MCF 10A (cell line): ENCODE measurements around the gene PHC3. TPM values are rescaled to one million over a fixed set of nuclear protein-coding genes. Genes with fewer than 3 reads are reported as not detected.

Source experiments
- BruUV-seq: library from RNA; stranded (reverse); fragments of 400-500 nt; replicated peaks from 2 replicates; lab custom pipeline; 2021; lab: Mats Ljungman, UMichigan
- CTCF ChIA-PET: fragments of 300-600 bp; sonication (Branson Sonifier 250); formaldehyde crosslinking; extraction: SDS; loops from one replicate; lab custom pipeline; 2021; ENCODE audit warnings: antibody characterized with exemption, inconsistent platforms; lab: Yijun Ruan, JAX
- POLR2A ChIA-PET: fragments of 300-600, 350-650 bp; sonication (Branson Sonifier 250); formaldehyde crosslinking; extraction: SDS; loops from one replicate; lab custom pipeline; 2020; ENCODE audit warnings: antibody characterized with exemption, inconsistent platforms; lab: Yijun Ruan, JAX
- DNase-seq: peaks from one replicate; pipeline ENCODE4 v3.0.0-alpha.2; 2018; ENCODE audit not compliant: unreplicated experiment
- H3K27ac Mint-ChIP-seq: one replicate; pipeline ENCODE4 v1.8.0; 2022; ENCODE audit warnings: mild to moderate bottlenecking, low read depth, mixed read lengths; ENCODE audit not compliant: unreplicated experiment
- H3K27me3 Mint-ChIP-seq: one replicate; pipeline ENCODE4 v1.8.0; 2022; ENCODE audit warnings: mixed read lengths; ENCODE audit not compliant: insufficient read depth, unreplicated experiment
- H3K36me3 Mint-ChIP-seq: one replicate; pipeline ENCODE4 v1.8.0; 2022; ENCODE audit warnings: mild to moderate bottlenecking, moderate library complexity, mixed read lengths; ENCODE audit not compliant: insufficient read depth, unreplicated experiment
- H3K4me1 Mint-ChIP-seq: one replicate; pipeline ENCODE4 v1.8.0; 2022; ENCODE audit warnings: mixed read lengths; ENCODE audit not compliant: insufficient read depth, unreplicated experiment
- H3K4me3 Mint-ChIP-seq: one replicate; pipeline ENCODE4 v1.8.0; 2022; ENCODE audit warnings: mild to moderate bottlenecking, moderate library complexity, mixed read lengths; ENCODE audit not compliant: unreplicated experiment
- H3K9me3 Mint-ChIP-seq: one replicate; pipeline ENCODE4 v1.8.0; 2022; ENCODE audit warnings: mixed read lengths; ENCODE audit not compliant: unreplicated experiment
- intact Hi-C: fragments of 100-400 bp; cut with micrococcal nuclease; formaldehyde crosslinking; loops from 2 replicates; pipeline ENCODE4 v1.14.1; 2022
- total RNA-seq: library from RNA; stranded (reverse); gene quantifications from 2 replicates; pipeline ENCODE4 v1.2.3, GENCODE V29; 2022
- TF ChIP-seq, protein P1 (sequence below): fragments of 200-600 bp; IDR thresholded peaks from one replicate; pipeline ENCODE4 v1.8.0; 2022; ENCODE audit warnings: antibody characterized with exemption, mild to moderate bottlenecking; ENCODE audit not compliant: unreplicated experiment

Gene PHC3
- total RNA-seq, 1 experiment from 2014 or later = 54.3 TPM

DNA sequence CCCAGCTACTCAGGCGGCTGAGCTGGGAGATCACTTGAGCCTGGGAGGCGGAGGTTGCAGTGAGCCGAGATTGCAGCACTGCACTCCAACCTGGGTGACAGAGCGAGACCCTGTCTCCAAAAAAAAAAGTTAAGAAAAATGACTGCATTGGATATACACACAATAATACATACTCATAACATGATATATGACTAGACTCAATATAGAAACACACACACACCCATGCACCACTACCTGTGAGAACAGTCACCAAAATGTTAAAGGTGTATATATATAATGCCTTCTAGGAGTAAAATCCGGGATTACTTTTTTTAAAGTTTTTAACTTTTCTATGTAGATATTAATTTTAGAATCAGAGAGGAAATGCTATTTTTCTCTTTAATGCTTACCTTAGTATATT is 25.9 kb downstream of the PHC3 start:
- intact Hi-C loops = no loop called here
- Mint-ChIP-seq H3K9me3 (no peaks in the 10 kb centered on the region), H3K27ac (no peak overlapping the region), H3K4me1 (peaks cover 19% of the 10 kb centered on the region), H3K4me3 (no peak overlapping the region), H3K36me3 (peaks cover 87% of the 10 kb centered on the region), H3K27me3 (no peaks in the 10 kb centered on the region)
- POLR2A ChIA-PET = interaction anchor here (0.7 kb wide), 1 partner anchor 1391 kb away, joined by 3 read pairs; no protein-coding TSS in a partner anchor
- BruUV-seq = no TSS peak
- CTCF ChIA-PET = no interaction called here
- DNase-seq = no peak
- TF ChIP-seq, protein P1, sequence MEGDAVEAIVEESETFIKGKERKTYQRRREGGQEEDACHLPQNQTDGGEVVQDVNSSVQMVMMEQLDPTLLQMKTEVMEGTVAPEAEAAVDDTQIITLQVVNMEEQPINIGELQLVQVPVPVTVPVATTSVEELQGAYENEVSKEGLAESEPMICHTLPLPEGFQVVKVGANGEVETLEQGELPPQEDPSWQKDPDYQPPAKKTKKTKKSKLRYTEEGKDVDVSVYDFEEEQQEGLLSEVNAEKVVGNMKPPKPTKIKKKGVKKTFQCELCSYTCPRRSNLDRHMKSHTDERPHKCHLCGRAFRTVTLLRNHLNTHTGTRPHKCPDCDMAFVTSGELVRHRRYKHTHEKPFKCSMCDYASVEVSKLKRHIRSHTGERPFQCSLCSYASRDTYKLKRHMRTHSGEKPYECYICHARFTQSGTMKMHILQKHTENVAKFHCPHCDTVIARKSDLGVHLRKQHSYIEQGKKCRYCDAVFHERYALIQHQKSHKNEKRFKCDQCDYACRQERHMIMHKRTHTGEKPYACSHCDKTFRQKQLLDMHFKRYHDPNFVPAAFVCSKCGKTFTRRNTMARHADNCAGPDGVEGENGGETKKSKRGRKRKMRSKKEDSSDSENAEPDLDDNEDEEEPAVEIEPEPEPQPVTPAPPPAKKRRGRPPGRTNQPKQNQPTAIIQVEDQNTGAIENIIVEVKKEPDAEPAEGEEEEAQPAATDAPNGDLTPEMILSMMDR = no peak

DNA sequence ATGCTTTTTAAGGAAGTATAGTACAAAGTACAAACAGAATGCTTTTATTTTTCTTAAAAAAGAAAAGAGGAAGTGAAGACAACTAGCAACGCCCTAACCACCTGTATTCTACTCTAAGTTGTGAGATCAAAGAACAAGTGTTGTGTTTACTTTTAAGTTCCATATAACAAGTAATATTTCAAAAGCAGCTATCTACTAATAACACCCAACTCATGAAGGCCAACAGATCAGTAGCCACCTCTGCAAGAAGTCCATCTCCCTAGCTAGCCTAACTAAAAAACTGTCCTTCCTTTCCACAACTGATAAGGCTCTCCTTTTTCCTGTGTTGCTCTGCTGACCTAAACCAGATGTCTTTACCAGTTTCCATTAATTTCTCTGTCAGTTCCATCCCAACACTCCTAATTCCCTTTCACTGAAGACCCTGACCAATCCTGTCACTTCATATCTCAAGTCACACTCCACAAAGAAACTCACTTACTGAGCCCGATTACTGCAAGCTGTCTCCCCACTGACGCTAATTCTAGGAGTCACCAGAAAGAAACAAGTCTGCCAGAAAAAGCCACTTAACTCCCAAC is 26.9 kb downstream of the PHC3 start:
- ChIA-PET CTCF (interaction anchor here (0.6 to 1.1 kb wide), 2 partner anchors 37 to 655 kb away, joined by 4 to 5 read pairs; no protein-coding TSS in a partner anchor), POLR2A (interaction anchor here (0.6 to 0.7 kb wide), 4 partner anchors 27 to 1392 kb away, joined by 3 read pairs; partner anchors contain the start of gene PHC3)
- no peak for DNase-seq
- H3K9me3 Mint-ChIP-seq = no peaks in the 10 kb centered on the region
- H3K27me3 Mint-ChIP-seq = no peaks in the 10 kb centered on the region
- peaks cover 19% of the 10 kb centered on the region for H3K4me1 Mint-ChIP-seq
- peak overlapping the region; percentile 3 for H3K27ac Mint-ChIP-seq
- no TSS peak for BruUV-seq
- intact Hi-C loops = no loop called here
- H3K36me3 Mint-ChIP-seq = peaks cover 81% of the 10 kb centered on the region
- H3K4me3 Mint-ChIP-seq = no peak overlapping the region
- TF ChIP-seq, protein P1 = no peak

DNA sequence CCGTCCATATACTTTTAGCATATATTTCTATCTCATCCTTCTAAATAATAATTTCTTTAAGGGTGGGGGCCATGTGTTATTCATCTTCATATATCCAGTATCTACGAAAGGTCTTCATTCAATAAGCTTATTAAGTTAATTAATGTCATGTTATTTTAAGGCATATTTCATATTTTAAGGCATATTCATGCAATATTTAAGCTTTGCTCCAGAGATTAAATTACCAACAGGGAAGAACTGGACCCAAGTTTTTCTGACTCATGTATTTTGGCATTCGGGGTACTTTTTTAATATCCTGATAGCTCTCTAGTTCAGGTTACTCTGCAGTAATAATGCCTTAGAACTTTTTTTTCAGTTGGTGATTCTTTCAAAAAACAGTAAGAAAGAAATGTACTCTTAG is 27.4 kb downstream of the PHC3 start:
- Mint-ChIP-seq H3K9me3 (no peaks in the 10 kb centered on the region), H3K4me1 (peaks cover 19% of the 10 kb centered on the region), H3K36me3 (peaks cover 78% of the 10 kb centered on the region), H3K4me3 (no peak overlapping the region), H3K27me3 (no peaks in the 10 kb centered on the region), H3K27ac (peak overlapping the region; percentile 3)
- CTCF ChIA-PET = interaction anchor here (0.6 to 1.1 kb wide), 2 partner anchors 36 to 655 kb away, joined by 4 to 5 read pairs; no protein-coding TSS in a partner anchor
- POLR2A ChIA-PET = interaction anchor here (0.6 kb wide), 3 partner anchors 28 to 67 kb away, joined by 3 read pairs; partner anchors contain the start of gene PHC3
- no TSS peak for BruUV-seq
- TF ChIP-seq, protein P1 = no peak
- intact Hi-C loops = no loop called here
- DNase-seq = no peak

DNA sequence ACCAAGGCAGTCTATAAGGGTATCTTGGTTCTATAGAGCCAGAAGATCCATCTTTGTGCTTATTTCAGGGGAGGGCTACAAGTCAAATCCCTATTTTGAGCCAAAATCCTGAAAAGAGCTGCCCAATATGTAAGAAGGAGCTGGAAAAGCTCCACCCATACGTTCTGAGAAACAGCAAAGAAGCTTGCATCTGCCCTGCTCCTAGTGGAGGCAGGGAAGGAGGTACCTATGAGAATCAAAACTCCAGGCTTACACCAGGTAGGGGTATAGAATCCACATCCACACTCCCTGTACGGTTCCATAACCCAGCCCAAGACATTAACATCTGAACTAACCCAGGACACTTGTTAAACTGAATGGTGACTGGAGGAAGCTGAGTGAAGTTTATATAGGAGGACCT is 30.0 kb downstream of the PHC3 start:
- DNase-seq = no peak
- Mint-ChIP-seq H3K27ac (no peak overlapping the region), H3K4me3 (no peak overlapping the region), H3K27me3 (no peaks in the 10 kb centered on the region), H3K36me3 (peaks cover 69% of the 10 kb centered on the region), H3K4me1 (peaks cover 19% of the 10 kb centered on the region), H3K9me3 (no peaks in the 10 kb centered on the region)
- BruUV-seq = no TSS peak
- TF ChIP-seq, protein P1 = no peak
- POLR2A ChIA-PET = interaction anchor here (0.6 to 1.1 kb wide), 2 partner anchors 15 to 99 kb away, joined by 3 read pairs; no protein-coding TSS in a partner anchor
- CTCF ChIA-PET = no interaction called here
- intact Hi-C loops = no loop called here
